Aorta (tissue), 5 donors: Measurements from ENCODE around the gene GALC. TPM values are rescaled to one million over a fixed set of nuclear protein-coding genes. Genes with fewer than 3 reads are reported as not detected.
A peak's percentile ranks its signal among the peaks of the same experiment; 100 is the strongest.

Experiments
- ATAC-seq: fragments of 200-7000 bp; cut with Tn5 transposase; one replicate; pipeline ENCODE4 v1.9.1; 2022; ENCODE audit warnings: moderate library complexity; ENCODE audit not compliant: low FRiP score
- DNase-seq, 2 donors: peaks; one replicate each; pipeline ENCODE4 v3.0.0-alpha.2; 2020
- H3K27ac ChIP-seq, 2 donors: one replicate each; pipeline ENCODE4 v1.5.1; 2013; ENCODE audit warnings: low read length in 2 of 2, mild to moderate bottlenecking in 2 of 2, moderate library complexity in 2 of 2, control low read depth in 1 of 2, inconsistent platforms in 1 of 2, low read depth in 1 of 2
- H3K27me3 ChIP-seq, 2 donors: one replicate each; pipeline ENCODE4 v1.6.1; 2013; ENCODE audit warnings: control low read depth in 1 of 2, low read length in 1 of 2, mild to moderate bottlenecking in 1 of 2, moderate library complexity in 1 of 2; ENCODE audit not compliant: insufficient read depth in 2 of 2, control insufficient read depth in 1 of 2
- H3K36me3 ChIP-seq, 2 donors: one replicate each; pipeline ENCODE4 v1.6.1; 2013; ENCODE audit warnings: control low read depth in 1 of 2, low read length in 1 of 2, mild to moderate bottlenecking in 1 of 2; ENCODE audit not compliant: insufficient read depth in 2 of 2, control insufficient read depth in 1 of 2
- H3K4me1 ChIP-seq, 2 donors: one replicate each; pipeline ENCODE4 v1.6.1; 2013; ENCODE audit warnings: low read length in 2 of 2, control low read depth in 1 of 2, mild to moderate bottlenecking in 1 of 2, moderate library complexity in 1 of 2; ENCODE audit not compliant: insufficient read depth in 2 of 2, control insufficient read depth in 1 of 2
- H3K4me3 ChIP-seq, 2 donors: one replicate each; pipeline ENCODE4 v1.5.1; 2013; ENCODE audit warnings: low read length in 2 of 2, control low read depth in 1 of 2, mild to moderate bottlenecking in 1 of 2
- H3K9me3 ChIP-seq: one replicate; pipeline ENCODE4 v1.6.1; 2013; ENCODE audit warnings: mild to moderate bottlenecking, low read length; ENCODE audit not compliant: control insufficient read depth
- WGBS, 2 donors: extraction: QIAGEN DNeasy Blood & Tissue Kit; methylation state at CpG; one replicate each; pipeline ENCODE4 v1.1.7; 2013; 5-methylcytosine and 5-hydroxymethylcytosine counted together
- intact Hi-C, 2 donors: fragments of 100-400 bp; cut with DNase I; formaldehyde crosslinking; loops; one replicate each; pipeline versions ENCODE4 v1.14.2 to v1.15.0; 2022
- polyA plus RNA-seq, 2 donors: library from polyadenylated mRNA; stranded (reverse); fragments of 200-250 nt; gene quantifications; one replicate each; pipeline ENCODE4 v1.2.3, GENCODE V29; 2013
- total RNA-seq, 2 donors: library from RNA; stranded (reverse); fragmentation: NEBNext Ultra II Directional; extraction: Animal tissue kit (Norgen Biotek cat#: 25700); gene quantifications; one replicate each; pipeline ENCODE4 v1.2.1, GENCODE V29; 2021
- donor health status: healthy with polysubstance abuse.
- donor health status: Bipolar disorder and iron deficiency.
- donor health status: DM: no; HTN: no; CAD: no.
- donor health status: DM: no; HTN: no; CAD: no.
- donor health status: DM: yes; HTN: yes; CAD: no.

The GALC gene
- total and polyA plus RNA-seq, 4 donors = 7.1 to 26.6 (median 16.7) TPM

- DNase-seq (no peak), ATAC-seq (no peak)
- H3K4me1 ChIP-seq = no peaks in the 10 kb centered on the region
- H3K27me3 ChIP-seq = peaks cover 0 to 1% of the 10 kb centered on the region in 2 donors
- no peaks in the 10 kb centered on the region for H3K9me3 ChIP-seq
- intact Hi-C loops = no loop called here
- no peak overlapping the region for H3K27ac ChIP-seq
- 84 to 86% methylated on average over 4 of the region's 4 CpGs for WGBS, 2 donors
- H3K4me3 ChIP-seq = no peak overlapping the region
- H3K36me3 ChIP-seq = no peaks in the 10 kb centered on the region
Measured at GRCh38 chr14:88003425-88003824, 10.4 kb upstream of the GALC start.

- no peaks in the 10 kb centered on the region for H3K9me3 ChIP-seq
- ATAC-seq = no peak
- H3K27me3 ChIP-seq = peaks cover 0 to 1% of the 10 kb centered on the region in 2 donors
Measured at GRCh38 chr14:88002421-88003075, 9.6 kb upstream of the GALC start.

GRCh38 chr14:87999277-87999676 lies 6.3 kb upstream of the GALC start:
- Histone ChIP-seq H3K4me1 (no peaks in the 10 kb centered on the region), H3K27me3 (peaks cover 0 to 1% of the 10 kb centered on the region in 2 donors), H3K9me3 (no peaks in the 10 kb centered on the region), H3K4me3 (no peak overlapping the region), H3K27ac (no peak overlapping the region), H3K36me3 (no peaks in the 10 kb centered on the region)
- ATAC-seq = no peak
- no peak for DNase-seq
- intact Hi-C loops = no loop called here
- WGBS, 2 donors = 80 to 83% methylated on average over 2 of the region's 2 CpGs

More at GRCh38 chr14:88002421-88003075, 9.6 kb upstream of the GALC start:
- Histone ChIP-seq H3K4me1 (no peaks in the 10 kb centered on the region), H3K36me3 (no peaks in the 10 kb centered on the region), H3K27ac (no peak overlapping the region), H3K4me3 (no peak overlapping the region)
- no peak for DNase-seq
- intact Hi-C loops = no loop called here
- 82 to 88% methylated on average over 4 of the region's 4 CpGs for WGBS, 2 donors

GRCh38 chr14:87998482-87998881 lies 5.5 kb upstream of the GALC start:
- Histone ChIP-seq H3K27me3 (peaks cover 0 to 1% of the 10 kb centered on the region in 2 donors), H3K4me3 (no peak overlapping the region), H3K36me3 (no peaks in the 10 kb centered on the region), H3K27ac (no peak overlapping the region), H3K4me1 (no peaks in the 10 kb centered on the region), H3K9me3 (no peaks in the 10 kb centered on the region)
- intact Hi-C loops = no loop called here
- no peak for ATAC-seq
- no peak for DNase-seq

GRCh38 chr14:87996291-87996592 lies 3.3 kb upstream of the GALC start:
- Histone ChIP-seq H3K27ac (no peak overlapping the region), H3K4me1 (no peaks in the 10 kb centered on the region), H3K36me3 (no peaks in the 10 kb centered on the region), H3K27me3 (no peaks in the 10 kb centered on the region), H3K9me3 (no peaks in the 10 kb centered on the region), H3K4me3 (no peak overlapping the region)
- no peak for DNase-seq
- ATAC-seq = no peak
- intact Hi-C loops = no loop called here
- 65 to 71% methylated on average over 1 of the region's 1 CpG for WGBS, 2 donors

GRCh38 chr14:87995500-87996290 lies 2.7 kb upstream of the GALC start:
- no peaks in the 10 kb centered on the region for H3K9me3 ChIP-seq
- intact Hi-C loops = no loop called here
- no peak overlapping the region for H3K27ac ChIP-seq

GRCh38 chr14:87994974-87995373 lies 2.0 kb upstream of the GALC start:
- ATAC-seq (no peak), DNase-seq (no peak)
- 93 to 94% methylated on average over 6 of the region's 6 CpGs for WGBS, 2 donors
- intact Hi-C loops = no loop called here
- H3K9me3 ChIP-seq = no peaks in the 10 kb centered on the region
- H3K4me3 ChIP-seq = no peak overlapping the region
- no peaks in the 10 kb centered on the region for H3K36me3 ChIP-seq
- H3K4me1 ChIP-seq = no peaks in the 10 kb centered on the region
- no peak overlapping the region for H3K27ac ChIP-seq
- H3K27me3 ChIP-seq = no peaks in the 10 kb centered on the region

More at GRCh38 chr14:87995500-87996290, 2.7 kb upstream of the GALC start:
- Histone ChIP-seq H3K27me3 (no peaks in the 10 kb centered on the region), H3K36me3 (no peaks in the 10 kb centered on the region), H3K4me3 (no peak overlapping the region), H3K4me1 (no peaks in the 10 kb centered on the region)
- 61 to 67% methylated on average over 6 of the region's 6 CpGs for whole genome bisulfite sequencing, 2 donors
- DNase-seq = no peak
- ATAC-seq = no peak

GRCh38 chr14:87992346-87992717 lies 650 bp downstream of the GALC start:
- no peaks in the 10 kb centered on the region for H3K27me3 ChIP-seq
- H3K27ac ChIP-seq = peak overlapping the region in 1 of 2 donors; percentile 83
- H3K4me1 ChIP-seq = no peaks in the 10 kb centered on the region
- H3K4me3 ChIP-seq = peak overlapping the region; percentile 45 to 73
- 1 to 3% methylated on average over 20 of the region's 20 CpGs for WGBS, 2 donors
- H3K36me3 ChIP-seq = no peaks in the 10 kb centered on the region
- peak in 1 of 2 donors; percentile 40 for DNase-seq
- H3K9me3 ChIP-seq = no peaks in the 10 kb centered on the region
- intact Hi-C loops = no loop called here
- peak; percentile 65 for ATAC-seq

- Histone ChIP-seq H3K27me3 (no peaks in the 10 kb centered on the region), H3K4me1 (no peaks in the 10 kb centered on the region), H3K9me3 (no peaks in the 10 kb centered on the region), H3K36me3 (no peaks in the 10 kb centered on the region), H3K27ac (no peak overlapping the region), H3K4me3 (no peak overlapping the region)
- DNase-seq (no peak), ATAC-seq (no peak)
- intact Hi-C loops = no loop called here
- 92 to 96% methylated on average over 4 of the region's 4 CpGs for WGBS, 2 donors
Measured at GRCh38 chr14:87990682-87991081, 2.3 kb downstream of the GALC start.
